Esophagus squamous epithelium (tissue), 4 donors: ENCODE data around the gene GCC2.

Source experiments
- POLR2A ChIP-seq, 4 donors: fragments of 450-650 bp; IDR thresholded peaks; one replicate each; pipeline ENCODE4 v1.6.1; 2017; ENCODE audit warnings: antibody characterized with exemption in 4 of 4, mild to moderate bottlenecking in 4 of 4, moderate library complexity in 3 of 4
- TF ChIP-seq, protein P1 (sequence below), 6 experiments: fragments of 450-650 bp in 4 of 6; fragments of 200-600 bp in 2 of 6; sonication (generic) in 2 of 6; IDR thresholded peaks; one replicate each; pipeline ENCODE4 v1.5.1; 2016 to 2019; ENCODE audit warnings: antibody characterized with exemption in 6 of 6, mild to moderate bottlenecking in 4 of 6, moderate library complexity in 4 of 6

GRCh38 chr2:108449410-108450130 lies 564 bp downstream of the GCC2 start:
- no peak for TF ChIP-seq POLR2A (IDR thresholded peaks at IDR 0.05)
- TF ChIP-seq, protein P1, sequence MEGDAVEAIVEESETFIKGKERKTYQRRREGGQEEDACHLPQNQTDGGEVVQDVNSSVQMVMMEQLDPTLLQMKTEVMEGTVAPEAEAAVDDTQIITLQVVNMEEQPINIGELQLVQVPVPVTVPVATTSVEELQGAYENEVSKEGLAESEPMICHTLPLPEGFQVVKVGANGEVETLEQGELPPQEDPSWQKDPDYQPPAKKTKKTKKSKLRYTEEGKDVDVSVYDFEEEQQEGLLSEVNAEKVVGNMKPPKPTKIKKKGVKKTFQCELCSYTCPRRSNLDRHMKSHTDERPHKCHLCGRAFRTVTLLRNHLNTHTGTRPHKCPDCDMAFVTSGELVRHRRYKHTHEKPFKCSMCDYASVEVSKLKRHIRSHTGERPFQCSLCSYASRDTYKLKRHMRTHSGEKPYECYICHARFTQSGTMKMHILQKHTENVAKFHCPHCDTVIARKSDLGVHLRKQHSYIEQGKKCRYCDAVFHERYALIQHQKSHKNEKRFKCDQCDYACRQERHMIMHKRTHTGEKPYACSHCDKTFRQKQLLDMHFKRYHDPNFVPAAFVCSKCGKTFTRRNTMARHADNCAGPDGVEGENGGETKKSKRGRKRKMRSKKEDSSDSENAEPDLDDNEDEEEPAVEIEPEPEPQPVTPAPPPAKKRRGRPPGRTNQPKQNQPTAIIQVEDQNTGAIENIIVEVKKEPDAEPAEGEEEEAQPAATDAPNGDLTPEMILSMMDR (IDR thresholded peaks at IDR 0.05), result no peak
